SU-DHL-6 (cell line): ENCODE data around the gene ETS1.
A peak's percentile ranks its signal among the peaks of the same experiment; 100 is the strongest.

Experiments used
- H2AFZ ChIP-seq: fragments of 200-600 bp; sonication (generic); 2 replicates; pipeline ENCODE4 v1.6.1; 2014; ENCODE audit warnings: low read depth, mild to moderate bottlenecking, moderate library complexity, mixed read lengths, antibody characterized with exemption, low read length; ENCODE audit not compliant: severe bottlenecking
- H3F3A ChIP-seq: fragments of 200-600 bp; shearing (Covaris generic); 2 replicates; pipeline ENCODE4 v1.6.0; 2016; ENCODE audit warnings: antibody characterized with exemption, mild to moderate bottlenecking; ENCODE audit not compliant: insufficient read depth
- H3K27ac ChIP-seq: fragments of 200-600 bp; sonication (generic); 2 replicates; pipeline ENCODE4 v1.5.1; 2016; ENCODE audit warnings: low read depth, mild to moderate bottlenecking, low read length, moderate library complexity, mixed read lengths
- H3K27me3 ChIP-seq: fragments of 200-600 bp; sonication (generic), shearing (Covaris generic); 2 replicates; pipeline ENCODE4 v1.6.0; 2014; ENCODE audit warnings: mild to moderate bottlenecking, low read length
- H3K36me3 ChIP-seq: fragments of 200-600 bp; sonication (generic); 2 replicates; pipeline ENCODE4 v1.6.1; 2014; ENCODE audit warnings: mild to moderate bottlenecking, low read length, mixed read lengths
- H3K4me2 ChIP-seq: fragments of 300-600, 200-600 bp; shearing (Covaris generic), sonication (generic); 2 replicates; pipeline ENCODE4 v1.6.0; 2014; ENCODE audit warnings: low read length, low read depth, mild to moderate bottlenecking; ENCODE audit not compliant: poor library complexity, severe bottlenecking
- H3K4me3 ChIP-seq: fragments of 200-600 bp; sonication (generic); 2 replicates; pipeline ENCODE4 v1.5.1; 2014; ENCODE audit warnings: antibody characterized with exemption, low read length, mild to moderate bottlenecking, mixed read lengths; ENCODE audit not compliant: insufficient read depth, poor library complexity, severe bottlenecking
- H3K79me2 ChIP-seq: fragments of 200-600 bp; sonication (generic); 2 replicates; pipeline ENCODE4 v1.6.1; 2014; ENCODE audit warnings: mild to moderate bottlenecking, low read length, moderate library complexity; ENCODE audit not compliant: insufficient read depth
- H3K9ac ChIP-seq: fragments of 200-600 bp; sonication (generic); 2 replicates; pipeline ENCODE4 v1.7.0; 2014; ENCODE audit warnings: mild to moderate bottlenecking, low read length
- H3K9me2 ChIP-seq: fragments of 200-600 bp; sonication (generic); replicated peaks from 2 replicates; pipeline ENCODE4 v1.6.1; 2014; ENCODE audit warnings: low read length; ENCODE audit not compliant: insufficient read depth
- H3K9me3 ChIP-seq: fragments of 200-600 bp; sonication (generic); 2 replicates; pipeline ENCODE4 v1.6.1; 2014; ENCODE audit warnings: low read length, mixed read lengths; ENCODE audit not compliant: insufficient read depth
- H4K20me1 ChIP-seq: fragments of 200-600 bp; sonication (generic); 2 replicates; pipeline ENCODE4 v1.6.1; 2014; ENCODE audit warnings: low read depth, mild to moderate bottlenecking, antibody characterized with exemption, low read length, moderate library complexity, mixed read lengths
- CTCF ChIP-seq: fragments of 200-600 bp; sonication (generic); IDR thresholded peaks from one replicate; pipeline ENCODE4 v1.5.1; 2017; ENCODE audit warnings: antibody characterized with exemption, mild to moderate bottlenecking, low read length, moderate library complexity; ENCODE audit not compliant: insufficient read depth, poor library complexity, severe bottlenecking
- EZH2phosphoT487 ChIP-seq: fragments of 200-600 bp; sonication (generic), shearing (Covaris generic); conservative IDR thresholded peaks from 2 replicates; pipeline ENCODE4 v1.6.1; 2018; ENCODE audit warnings: mild to moderate bottlenecking, antibody characterized with exemption, low read length, moderate library complexity, mixed read lengths

Gene ETS1

DNA sequence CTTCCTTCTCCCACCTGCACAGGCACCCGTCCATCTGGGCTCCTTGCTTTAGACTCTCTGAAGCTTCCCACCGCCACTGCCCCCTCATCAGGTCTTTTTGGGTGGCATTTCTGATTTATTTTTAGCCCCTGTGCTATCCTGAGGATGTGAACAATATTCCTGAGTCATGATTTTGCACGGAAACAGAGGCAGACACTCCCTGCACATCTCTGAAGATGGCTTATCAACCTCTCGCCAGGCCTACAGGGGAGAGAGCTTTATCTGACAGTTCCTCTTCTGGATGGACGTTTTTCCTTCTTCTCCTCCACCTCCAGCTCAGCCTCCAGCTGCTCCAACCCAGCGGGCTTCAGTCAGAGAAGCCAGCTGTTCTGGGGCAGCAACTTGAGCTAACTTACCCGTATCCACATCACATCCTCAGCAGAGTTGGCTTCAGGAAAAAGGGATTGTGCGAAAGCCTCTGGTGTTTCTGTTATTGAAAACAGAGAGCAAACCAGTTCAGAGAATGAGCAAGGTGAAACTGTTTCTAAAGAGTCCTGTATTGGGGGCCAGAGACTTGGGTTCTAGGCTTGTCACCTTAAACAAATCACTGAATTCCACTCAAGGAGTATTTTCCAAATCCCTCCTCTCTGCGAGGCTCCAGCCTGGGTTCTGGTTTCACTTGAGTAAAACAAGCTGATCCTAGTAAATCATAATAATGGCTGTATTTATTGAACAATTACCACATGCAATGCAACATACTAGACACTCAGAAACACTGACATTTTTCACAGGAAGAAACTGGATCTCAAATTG lies 33.1 kb upstream of the ETS1 start:
- no peaks in the 10 kb centered on the region for H3K27me3 ChIP-seq
- no peaks in the 10 kb centered on the region for H4K20me1 ChIP-seq
- no peak overlapping the region for H3K4me3 ChIP-seq
- no peaks in the 10 kb centered on the region for H3K9me3 ChIP-seq
- peaks cover 32% of the 10 kb centered on the region for H3F3A ChIP-seq
- H3K9me2 ChIP-seq, result no peaks in the 10 kb centered on the region
- H3K27ac ChIP-seq, result peak overlapping the region; percentile 100
- no peak overlapping the region for H2AFZ ChIP-seq
- H3K36me3 ChIP-seq, result no peaks in the 10 kb centered on the region
- H3K4me2 ChIP-seq, result peak overlapping the region; percentile 73
- H3K79me2 ChIP-seq, result no peaks in the 10 kb centered on the region
- peak overlapping the region; percentile 47 for H3K9ac ChIP-seq
- TF ChIP-seq CTCF (no peak), EZH2phosphoT487 (no peak)

GRCh38 chr11:128619540-128620308 lies 32.4 kb upstream of the ETS1 start:
- no peaks in the 10 kb centered on the region for H3K27me3 ChIP-seq
- H3K4me2 ChIP-seq, result peak overlapping the region; percentile 73
- H3K9me2 ChIP-seq, result no peaks in the 10 kb centered on the region
- no peak overlapping the region for H3K4me3 ChIP-seq
- no peaks in the 10 kb centered on the region for H3K9me3 ChIP-seq
- H2AFZ ChIP-seq, result no peak overlapping the region
- H3K27ac ChIP-seq, result peak overlapping the region; percentile 100
- H4K20me1 ChIP-seq, result no peaks in the 10 kb centered on the region
- no peaks in the 10 kb centered on the region for H3K79me2 ChIP-seq
- no peaks in the 10 kb centered on the region for H3K36me3 ChIP-seq
- TF ChIP-seq CTCF, result no peak
- no peak for TF ChIP-seq EZH2phosphoT487
- H3K9ac ChIP-seq, result peak overlapping the region; percentile 47; the same call in 1 of the 2 replicates
- peaks cover 24% of the 10 kb centered on the region for H3F3A ChIP-seq

DNA sequence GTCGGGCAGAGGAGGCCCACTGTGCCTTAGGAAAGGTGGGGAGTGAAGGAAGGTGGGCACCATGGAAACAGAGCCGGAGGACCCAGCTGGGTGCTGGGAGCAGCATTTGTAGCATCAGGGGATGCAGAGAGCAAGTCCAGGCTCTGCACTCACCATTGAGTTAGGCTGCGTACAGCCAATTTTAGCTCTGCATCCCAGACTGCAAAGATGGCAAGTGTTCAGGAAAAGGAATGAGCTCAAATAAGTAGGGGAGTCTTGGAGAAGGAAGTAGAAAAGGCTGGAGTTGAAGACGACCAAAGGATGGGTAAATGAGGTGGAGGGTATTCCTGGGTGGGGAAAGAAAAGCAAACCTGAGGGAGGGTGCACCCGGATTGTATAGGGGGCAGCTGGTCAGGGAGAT lies 31.6 kb upstream of the ETS1 start:
- Histone ChIP-seq H3K9me2 (no peaks in the 10 kb centered on the region), H3K4me2 (no peak overlapping the region), H3F3A (peaks cover 25% of the 10 kb centered on the region), H3K36me3 (no peaks in the 10 kb centered on the region), H2AFZ (no peak overlapping the region), H3K27me3 (no peaks in the 10 kb centered on the region), H3K9me3 (no peaks in the 10 kb centered on the region), H3K27ac (no peak overlapping the region), H4K20me1 (no peaks in the 10 kb centered on the region), H3K4me3 (no peak overlapping the region), H3K79me2 (no peaks in the 10 kb centered on the region), H3K9ac (no peak overlapping the region)
- TF ChIP-seq EZH2phosphoT487, result no peak
- no peak for TF ChIP-seq CTCF
